GM18861 (cell line): ENCODE results near the gene GRM4.

Source experiments
- ATAC-seq: cut with Tn5 transposase; IDR thresholded peaks from one replicate; pipeline ENCODE4 v1.9.1; 2021; ENCODE audit not compliant: unreplicated experiment

GRM4 gene

GRCh38 chr6:33999567-33999966 lies 146.3 kb downstream of the GRM4 start:
- ATAC-seq: no peak

GRCh38 chr6:33998660-33999059 lies 147.2 kb downstream of the GRM4 start:
- no peak for ATAC-seq

GRCh38 chr6:33997265-33997664 lies 148.6 kb downstream of the GRM4 start:
- no peak for ATAC-seq

- no peak for ATAC-seq
Measured at GRCh38 chr6:33996120-33996475, 149.8 kb downstream of the GRM4 start.

- no peak for ATAC-seq
Measured at GRCh38 chr6:33995309-33996119, 150.4 kb downstream of the GRM4 start.

- ATAC-seq: no peak
Measured at GRCh38 chr6:33994472-33995308, 151.2 kb downstream of the GRM4 start.

- no peak for ATAC-seq
Measured at GRCh38 chr6:33993653-33994471, 152.0 kb downstream of the GRM4 start.

- no peak for ATAC-seq
Measured at GRCh38 chr6:33993091-33993490, 152.8 kb downstream of the GRM4 start.

- ATAC-seq: no peak
Measured at GRCh38 chr6:33992191-33992590, 153.7 kb downstream of the GRM4 start.

GRCh38 chr6:33991610-33992009 lies 154.3 kb downstream of the GRM4 start:
- no peak for ATAC-seq

GRCh38 chr6:33990061-33990541 lies 155.8 kb downstream of the GRM4 start:
- no peak for ATAC-seq

GRCh38 chr6:33989016-33989854 lies 156.7 kb downstream of the GRM4 start:
- ATAC-seq: no peak

GRCh38 chr6:33988121-33989015 lies 157.5 kb downstream of the GRM4 start:
- ATAC-seq: no peak

- no peak for ATAC-seq
Measured at GRCh38 chr6:33987531-33988021, 158.3 kb downstream of the GRM4 start.

GRCh38 chr6:33985947-33986346 lies 159.9 kb downstream of the GRM4 start:
- no peak for ATAC-seq

GRCh38 chr6:33985313-33985751 lies 160.6 kb downstream of the GRM4 start:
- no peak for ATAC-seq

GRCh38 chr6:33984466-33985312 lies 161.2 kb downstream of the GRM4 start:
- ATAC-seq: no peak
